ENCODE results near the gene ZBTB7C. TPM values are rescaled to one million over a fixed set of nuclear protein-coding genes. Genes with fewer than 3 reads are reported as not detected.

The ZBTB7C gene
- polyA plus RNA-seq, 1 of the 3 experiments (the other 2 are of a cell fraction), result 0.05 TPM

GRCh38 chr18:48375150-48375800 is 33.9 kb downstream of the ZBTB7C start:
- POLR2A ChIA-PET, result no interaction called here
- no peaks in the 10 kb centered on the region for H3K9me2 ChIP-seq
- 58% methylated on average over 7 of the region's 7 CpGs for WGBS (ENCODE audit: low lambda C conversion rate)
- H3K79me2 ChIP-seq (ENCODE audit: insufficient read depth), result no peaks in the 10 kb centered on the region
- no peak overlapping the region for H3K4me2 ChIP-seq
- peak overlapping the region in 1 of 2 experiments; percentile 47; a peak in 1 of 4 replicates for H3K27ac ChIP-seq (ENCODE audit: low read depth in 2 of 2, low read length in 1 of 2)
- H4K20me1 ChIP-seq (ENCODE audit: insufficient read depth), result no peaks in the 10 kb centered on the region
- CTCF ChIA-PET, result interaction anchor here (0.9 to 2.4 kb wide), 5 partner anchors 8 to 334 kb away, joined by 3 to 11 read pairs (median 4); no protein-coding TSS in a partner anchor
- H3K36me3 ChIP-seq (replicated peaks in 1 of 2; ENCODE audit: control insufficient read depth in 1 of 2, insufficient read depth in 2 of 2, low read length in 1 of 2), result no peaks in the 10 kb centered on the region
- no peaks in the 10 kb centered on the region for H3K9me3 ChIP-seq
- no peaks in the 10 kb centered on the region for H3F3A ChIP-seq (replicated peaks; ENCODE audit: insufficient read depth)
- H3K4me3 ChIP-seq (ENCODE audit: low read depth in 2 of 2, low read length in 1 of 2), result no peak overlapping the region
- no peak overlapping the region for H3K9ac ChIP-seq
- H3K4me1 ChIP-seq (ENCODE audit: control insufficient read depth in 1 of 2, insufficient read depth in 2 of 2, low read depth in 1 of 2, low read length in 1 of 2), result peaks cover 0 to 34% of the 10 kb centered on the region in 2 experiments; a peak in 1 of 4 replicates
- no peaks in the 10 kb centered on the region; the same call in 1 of the 2 replicates for H3K27me3 ChIP-seq (ENCODE audit: insufficient read depth)
- TF ChIP-seq FOXM1 (IDR thresholded peaks at IDR 0.05; ENCODE audit: low read depth), result no peak
- no peak overlapping the region for H2AFZ ChIP-seq (ENCODE audit: low read depth)
- peak; percentile 39 for DNase-seq

DNA sequence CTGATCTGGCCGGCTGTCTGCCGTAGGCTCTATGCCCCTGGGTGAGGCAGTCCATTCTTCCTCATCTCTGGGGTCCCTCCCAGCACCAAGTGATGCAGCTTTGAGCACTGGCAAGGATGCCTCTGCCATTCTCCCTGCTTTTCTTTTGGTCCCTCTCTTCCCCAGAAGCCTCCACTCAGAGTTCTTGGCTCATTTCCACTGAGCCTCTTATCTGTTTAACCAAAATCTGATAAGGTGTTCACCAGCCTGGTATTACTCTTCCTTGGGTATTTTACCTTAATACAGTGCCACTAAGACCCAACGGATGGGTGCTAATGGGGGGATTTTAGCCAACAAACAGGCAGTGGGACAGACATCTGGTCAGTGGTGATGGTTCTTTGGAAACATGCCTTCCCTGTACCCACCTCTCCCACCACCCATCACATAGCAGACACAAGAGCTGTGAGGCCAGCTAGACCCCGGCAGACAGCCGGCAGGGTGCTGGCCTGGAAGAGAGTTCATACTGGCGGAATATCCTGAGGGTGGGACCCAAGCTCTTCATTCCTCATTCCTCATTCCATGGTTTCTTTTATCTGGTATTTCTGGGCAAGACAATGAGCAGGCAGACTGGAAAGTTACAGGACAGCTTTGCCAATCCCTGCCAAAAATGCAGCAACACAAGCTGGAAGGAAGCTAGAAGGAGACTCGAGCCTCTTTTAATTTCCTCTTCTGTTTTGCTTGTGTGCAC is 34.6 kb downstream of the ZBTB7C start:
- H3K9ac ChIP-seq, result no peak overlapping the region

DNA sequence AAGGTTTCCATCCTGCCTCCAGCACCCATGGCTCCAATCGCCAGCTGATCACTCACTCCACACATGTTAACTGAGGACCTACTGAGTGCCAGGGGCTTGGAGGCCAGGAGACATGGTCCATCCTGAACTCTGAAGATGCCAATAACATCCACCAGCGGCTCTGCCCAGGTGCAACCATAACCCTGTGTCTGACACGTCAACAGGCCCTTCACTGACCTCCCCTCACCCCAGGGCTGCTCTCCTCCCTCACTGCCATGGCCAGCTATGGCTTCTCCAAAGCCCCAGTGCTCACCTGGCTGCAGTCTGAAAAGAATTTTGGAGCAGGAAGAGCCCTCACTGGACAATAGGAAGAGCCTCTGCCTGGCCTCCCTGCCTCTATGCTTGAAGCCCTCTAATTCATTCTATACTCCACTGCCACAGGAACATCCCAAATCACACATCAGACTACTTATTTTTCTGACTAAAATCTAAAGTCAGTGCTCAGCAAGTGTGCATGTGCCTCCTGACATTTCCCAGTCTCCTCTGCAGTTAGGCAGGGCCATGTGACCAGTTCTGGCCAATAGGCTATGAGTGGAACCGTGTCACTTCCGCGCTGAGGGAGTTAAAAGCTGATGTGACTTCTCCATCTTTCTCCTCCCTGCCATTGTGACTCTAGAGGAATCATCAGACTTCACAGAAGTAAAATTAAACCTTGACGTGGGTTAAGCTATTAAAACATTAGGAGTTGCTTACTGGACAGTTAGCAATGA is 37.2 kb downstream of the ZBTB7C start:
- Histone ChIP-seq H3F3A (replicated peaks; ENCODE audit: insufficient read depth) (no peaks in the 10 kb centered on the region), H3K9me2 (no peaks in the 10 kb centered on the region), H3K4me3 (ENCODE audit: low read depth in 2 of 2, low read length in 1 of 2) (no peak overlapping the region), H3K36me3 (replicated peaks in 1 of 2; ENCODE audit: control insufficient read depth in 1 of 2, insufficient read depth in 2 of 2, low read length in 1 of 2) (no peaks in the 10 kb centered on the region), H2AFZ (ENCODE audit: low read depth) (no peak overlapping the region), H3K4me2 (no peak overlapping the region), H3K79me2 (ENCODE audit: insufficient read depth) (no peaks in the 10 kb centered on the region), H4K20me1 (ENCODE audit: insufficient read depth) (no peaks in the 10 kb centered on the region), H3K27ac (ENCODE audit: low read depth in 2 of 2, low read length in 1 of 2) (peak overlapping the region in 1 of 2 experiments; percentile 47; a peak in 1 of 4 replicates), H3K4me1 (ENCODE audit: control insufficient read depth in 1 of 2, insufficient read depth in 2 of 2, low read depth in 1 of 2, low read length in 1 of 2) (peaks cover 0 to 34% of the 10 kb centered on the region in 2 experiments; a peak in 1 of 4 replicates), H3K9me3 (no peaks in the 10 kb centered on the region), H3K9ac (no peak overlapping the region), H3K27me3 (ENCODE audit: insufficient read depth) (no peaks in the 10 kb centered on the region; the same call in 1 of the 2 replicates)
- no peak for TF ChIP-seq PBX3 (IDR thresholded peaks at IDR 0.05)
- TF ChIP-seq USF2 (IDR thresholded peaks at IDR 0.05; ENCODE audit: borderline replicate concordance, low read depth, low read length), result no peak
- TF ChIP-seq, protein P1, sequence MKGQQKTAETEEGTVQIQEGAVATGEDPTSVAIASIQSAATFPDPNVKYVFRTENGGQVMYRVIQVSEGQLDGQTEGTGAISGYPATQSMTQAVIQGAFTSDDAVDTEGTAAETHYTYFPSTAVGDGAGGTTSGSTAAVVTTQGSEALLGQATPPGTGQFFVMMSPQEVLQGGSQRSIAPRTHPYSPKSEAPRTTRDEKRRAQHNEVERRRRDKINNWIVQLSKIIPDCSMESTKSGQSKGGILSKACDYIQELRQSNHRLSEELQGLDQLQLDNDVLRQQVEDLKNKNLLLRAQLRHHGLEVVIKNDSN (IDR thresholded peaks at IDR 0.05; ENCODE audit: borderline replicate concordance, low read depth), result peak; percentile 38; the same call in 1 of the 2 replicates
- no peak for TF ChIP-seq JUND (IDR thresholded peaks at IDR 0.05)
- no peak for TF ChIP-seq NRF1 (IDR thresholded peaks at IDR 0.05; ENCODE audit: low read depth, low read length)
- no peak for TF ChIP-seq MXI1 (IDR thresholded peaks at IDR 0.05; ENCODE audit: low read depth, low read length)
- POLR2A ChIA-PET, result no interaction called here
- CTCF ChIA-PET, result interaction anchor here (1.1 kb wide), 2 partner anchors 12 to 93 kb away, joined by 3 to 5 read pairs; no protein-coding TSS in a partner anchor
- DNase-seq, result no peak
- 70% methylated on average over 7 of the region's 7 CpGs for WGBS (ENCODE audit: low lambda C conversion rate)

More for the DNA sequence above, 34.6 kb downstream of the ZBTB7C start:
- Histone ChIP-seq H3K9me2 (no peaks in the 10 kb centered on the region), H3K27ac (ENCODE audit: low read depth in 2 of 2, low read length in 1 of 2) (peak overlapping the region in 1 of 2 experiments; percentile 47; a peak in 1 of 4 replicates), H3K9me3 (no peaks in the 10 kb centered on the region), H3K4me3 (ENCODE audit: low read depth in 2 of 2, low read length in 1 of 2) (no peak overlapping the region), H3K4me1 (ENCODE audit: control insufficient read depth in 1 of 2, insufficient read depth in 2 of 2, low read depth in 1 of 2, low read length in 1 of 2) (peaks cover 0 to 34% of the 10 kb centered on the region in 2 experiments; a peak in 1 of 4 replicates), H4K20me1 (ENCODE audit: insufficient read depth) (no peaks in the 10 kb centered on the region), H3K36me3 (replicated peaks in 1 of 2; ENCODE audit: control insufficient read depth in 1 of 2, insufficient read depth in 2 of 2, low read length in 1 of 2) (no peaks in the 10 kb centered on the region), H3K27me3 (ENCODE audit: insufficient read depth) (no peaks in the 10 kb centered on the region; the same call in 1 of the 2 replicates), H3K79me2 (ENCODE audit: insufficient read depth) (no peaks in the 10 kb centered on the region), H3F3A (replicated peaks; ENCODE audit: insufficient read depth) (no peaks in the 10 kb centered on the region), H3K4me2 (no peak overlapping the region), H2AFZ (ENCODE audit: low read depth) (no peak overlapping the region)
- CTCF ChIA-PET, result interaction anchor here (0.9 to 2.4 kb wide), 5 partner anchors 9 to 334 kb away, joined by 3 to 11 read pairs (median 4); no protein-coding TSS in a partner anchor
- 0 out of 4 replicates have a peak, but pooled peaks of 1 of the 2 experiments have one; percentile 5 for TF ChIP-seq EP300 (IDR thresholded peaks at IDR 0.05; ENCODE audit: borderline replicate concordance in 1 of 2, low read depth in 1 of 2, low read length in 1 of 2)
- peak; percentile 80 for TF ChIP-seq GATA2 (CRISPR knock-in tag; IDR thresholded peaks at IDR 0.05)
- TF ChIP-seq TCF12 (IDR thresholded peaks at IDR 0.05), result no peak
- POLR2A ChIA-PET, result no interaction called here
- peak; percentile 41 for DNase-seq
- WGBS (ENCODE audit: low lambda C conversion rate), result 47% methylated on average over 6 of the region's 7 CpGs

Data from SK-N-SH (cell line).